Inflammatory macrophage treated with lipopolysaccharide for 1 hour (primary cell): ENCODE results near the gene OXCT1.

Source experiments
- DNase-seq, 2 donors: peaks; one replicate each; pipeline ENCODE4 v3.0.0-alpha.2; 2020 to 2022

Gene OXCT1

GRCh38 chr5:41869724-41870626 is at the start of gene OXCT1:
Gene OXCT1, minus strand, starts transcription at chr5:41870425. Its CDS starts 67 bp downstream, at chr5:41870358.
- DNase-seq, result peak; percentile 58 to 66

- DNase-seq, result no peak
Observed at GRCh38 chr5:41918105-41918504, 47.9 kb upstream of the OXCT1 start.

GRCh38 chr5:41908374-41909079 is 38.3 kb upstream of the OXCT1 start:
- no peak for DNase-seq

- peak; percentile 41 to 47 for DNase-seq
Observed at GRCh38 chr5:41906151-41906550, 35.9 kb upstream of the OXCT1 start.

GRCh38 chr5:41903892-41904799 is 33.9 kb upstream of the OXCT1 start, which contains the start of gene RIMOC1:
Gene RIMOC1, plus strand, starts transcription at chr5:41904344. Its CDS starts 24 bp downstream, at chr5:41904368.
- peak; percentile 97 to 100 for DNase-seq

GRCh38 chr5:41903382-41903891 is 33.2 kb upstream of the OXCT1 start:
- DNase-seq, result no peak

GRCh38 chr5:41896230-41896629 is 26.0 kb upstream of the OXCT1 start:
- no peak for DNase-seq

GRCh38 chr5:41893074-41893851 is 23.0 kb upstream of the OXCT1 start:
- DNase-seq, result no peak

GRCh38 chr5:41892031-41892430 is 21.8 kb upstream of the OXCT1 start:
- no peak for DNase-seq

GRCh38 chr5:41891066-41891707 is 21.0 kb upstream of the OXCT1 start:
- DNase-seq, result no peak

- no peak for DNase-seq
Observed at GRCh38 chr5:41885286-41885685, 15.1 kb upstream of the OXCT1 start.

GRCh38 chr5:41883936-41884335 is 13.7 kb upstream of the OXCT1 start:
- no peak for DNase-seq

- DNase-seq, result no peak
Observed at GRCh38 chr5:41883243-41883642, 13.0 kb upstream of the OXCT1 start.

- DNase-seq, result no peak
Observed at GRCh38 chr5:41882765-41883164, 12.5 kb upstream of the OXCT1 start.

- no peak for DNase-seq
Observed at GRCh38 chr5:41878643-41879478, 8.6 kb upstream of the OXCT1 start.

- no peak for DNase-seq
Observed at GRCh38 chr5:41878173-41878572, 7.9 kb upstream of the OXCT1 start.

GRCh38 chr5:41877408-41877807 is 7.2 kb upstream of the OXCT1 start:
- no peak for DNase-seq

- DNase-seq, result no peak
Observed at GRCh38 chr5:41876678-41877077, 6.5 kb upstream of the OXCT1 start.

GRCh38 chr5:41875121-41875520 is 4.9 kb upstream of the OXCT1 start:
- no peak for DNase-seq

- DNase-seq, result no peak
Observed at GRCh38 chr5:41874512-41875060, 4.4 kb upstream of the OXCT1 start.
